Panc1 (cell line): Measurements from ENCODE around the gene EIF4E1B. TPM values are rescaled to one million over a fixed set of nuclear protein-coding genes. Genes with fewer than 3 reads are reported as not detected.

Experiments used
- ATAC-seq: fragments of 200-7000 bp; cut with Tn5 transposase; 2 replicates; pipeline ENCODE4 v1.9.1; 2020; ENCODE audit warnings: mild to moderate bottlenecking, moderate library complexity
- BruUV-seq: library from RNA; stranded (reverse); fragments of 400-500 nt; replicated peaks from 2 replicates; lab custom pipeline; 2021; lab: Mats Ljungman, UMichigan
- CTCF ChIA-PET: fragments of 300-600 bp; sonication (Branson Sonifier 250); formaldehyde crosslinking; loops from one replicate; lab custom pipeline; 2022; ENCODE audit warnings: antibody characterized with exemption; lab: Charles Lee
- POLR2A ChIA-PET: fragments of 300-600 bp; sonication (Branson Sonifier 250); formaldehyde crosslinking; loops from one replicate; lab custom pipeline; 2022; ENCODE audit warnings: antibody characterized with exemption; lab: Charles Lee
- DNase-seq: peaks from one replicate; pipeline ENCODE4 v3.0.0-alpha.2; 2010; ENCODE audit warnings: low read depth, low spot score
- H3K27ac ChIP-seq: 2 replicates; pipeline ENCODE4 v1.5.1; 2011; ENCODE audit warnings: mild to moderate bottlenecking, low read length, inconsistent platforms
- H3K27me3 ChIP-seq: fragments of 200-500 bp; sonication (Bioruptor generic); 2 replicates; pipeline ENCODE4 v1.6.0; 2014; ENCODE audit warnings: low read length, inconsistent platforms; ENCODE audit not compliant: control insufficient read depth, insufficient read depth
- H3K36me3 ChIP-seq: fragments of 200-500 bp; sonication (Bioruptor generic); 2 replicates; pipeline ENCODE4 v1.5.1; 2014; ENCODE audit warnings: inconsistent platforms, mild to moderate bottlenecking, low read length, moderate library complexity; ENCODE audit not compliant: control insufficient read depth, insufficient read depth
- H3K4me1 ChIP-seq: 2 replicates; pipeline ENCODE4 v1.5.1; 2011; ENCODE audit warnings: inconsistent platforms, mild to moderate bottlenecking, low read length, moderate library complexity; ENCODE audit not compliant: control insufficient read depth, insufficient read depth
- H3K4me3 ChIP-seq, 2 experiments: 2 replicates each; pipeline ENCODE4 v1.5.1; 2011 to 2012; ENCODE audit warnings: low read depth in 2 of 2, low read length in 2 of 2, mild to moderate bottlenecking in 2 of 2, inconsistent platforms in 1 of 2, moderate library complexity in 1 of 2
- H3K9me3 ChIP-seq: fragments of 200-500 bp; sonication (Bioruptor generic); 2 replicates; pipeline ENCODE4 v1.5.1; 2014; ENCODE audit warnings: low read depth, mild to moderate bottlenecking, inconsistent platforms, low read length, moderate library complexity; ENCODE audit not compliant: control insufficient read depth, insufficient read depth
- POLR2AphosphoS5 ChIP-seq: IDR thresholded peaks from 2 replicates; pipeline ENCODE4 v1.6.1; 2012; ENCODE audit warnings: mild to moderate bottlenecking, low read depth, low read length, moderate library complexity
- REST ChIP-seq, 2 experiments: IDR thresholded peaks; 2 replicates each; pipeline ENCODE4 v1.6.1; 2011 to 2012; ENCODE audit warnings: low read depth in 2 of 2, control low read depth in 1 of 2, low read length in 1 of 2, mild to moderate bottlenecking in 1 of 2, moderate library complexity in 1 of 2; ENCODE audit not compliant: insufficient read depth in 1 of 2
- SIN3A ChIP-seq: IDR thresholded peaks from 2 replicates; pipeline ENCODE4 v1.6.1; 2012; ENCODE audit warnings: low read depth, mild to moderate bottlenecking, low read length, moderate library complexity, borderline replicate concordance; ENCODE audit not compliant: insufficient read depth
- TCF7L2 ChIP-seq: IDR thresholded peaks from 2 replicates; pipeline ENCODE4 v1.6.1; 2011; ENCODE audit warnings: mild to moderate bottlenecking, low read depth, low read length, inconsistent platforms
- in situ Hi-C: cut with HindIII; loops from 2 replicates; pipeline ENCODE4 v1.10.0; 2016; ENCODE audit warnings: low sequenced_read_pairs, low pct_unique_long_range_greater_than_20kb
- intact Hi-C: fragments of 100-400 bp; cut with micrococcal nuclease; formaldehyde crosslinking; loops from one replicate; pipeline ENCODE4 v1.10.0; 2022; ENCODE audit not compliant: unreplicated experiment
- total RNA-seq: library from RNA; stranded (reverse); gene quantifications from one replicate; pipeline ENCODE4 v1.2.1, GENCODE V29; 2021; ENCODE audit not compliant: unreplicated experiment
- TF ChIP-seq, protein P1 (sequence below): fragments of 450-650 bp; IDR thresholded peaks from 2 replicates; pipeline ENCODE4 v1.5.1; 2017; ENCODE audit warnings: mild to moderate bottlenecking

EIF4E1B gene
- total RNA-seq, 1 experiment from 2014 or later = not detected

GRCh38 chr5:176588297-176588696 is 42.2 kb upstream of the EIF4E1B start:
- ChIA-PET CTCF (no interaction called here), POLR2A (no interaction called here)
- ATAC-seq = no peak
- H3K36me3 ChIP-seq = no peaks in the 10 kb centered on the region
- H3K27me3 ChIP-seq = no peaks in the 10 kb centered on the region
- DNase-seq = no peak
- TF ChIP-seq REST (IDR thresholded peaks at IDR 0.05; ENCODE audit: insufficient read depth in 1 of 2, low read depth in 2 of 2, low read length in 1 of 2) = no peak
- TF ChIP-seq, protein P1, sequence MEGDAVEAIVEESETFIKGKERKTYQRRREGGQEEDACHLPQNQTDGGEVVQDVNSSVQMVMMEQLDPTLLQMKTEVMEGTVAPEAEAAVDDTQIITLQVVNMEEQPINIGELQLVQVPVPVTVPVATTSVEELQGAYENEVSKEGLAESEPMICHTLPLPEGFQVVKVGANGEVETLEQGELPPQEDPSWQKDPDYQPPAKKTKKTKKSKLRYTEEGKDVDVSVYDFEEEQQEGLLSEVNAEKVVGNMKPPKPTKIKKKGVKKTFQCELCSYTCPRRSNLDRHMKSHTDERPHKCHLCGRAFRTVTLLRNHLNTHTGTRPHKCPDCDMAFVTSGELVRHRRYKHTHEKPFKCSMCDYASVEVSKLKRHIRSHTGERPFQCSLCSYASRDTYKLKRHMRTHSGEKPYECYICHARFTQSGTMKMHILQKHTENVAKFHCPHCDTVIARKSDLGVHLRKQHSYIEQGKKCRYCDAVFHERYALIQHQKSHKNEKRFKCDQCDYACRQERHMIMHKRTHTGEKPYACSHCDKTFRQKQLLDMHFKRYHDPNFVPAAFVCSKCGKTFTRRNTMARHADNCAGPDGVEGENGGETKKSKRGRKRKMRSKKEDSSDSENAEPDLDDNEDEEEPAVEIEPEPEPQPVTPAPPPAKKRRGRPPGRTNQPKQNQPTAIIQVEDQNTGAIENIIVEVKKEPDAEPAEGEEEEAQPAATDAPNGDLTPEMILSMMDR = no peak
- no peak for TF ChIP-seq SIN3A
- no peak for TF ChIP-seq POLR2AphosphoS5
- no peak for TF ChIP-seq TCF7L2
- no peak overlapping the region for H3K4me3 ChIP-seq
- in situ Hi-C loops (no loop called here), intact Hi-C loops (no loop called here)
- no peaks in the 10 kb centered on the region for H3K4me1 ChIP-seq
- no peaks in the 10 kb centered on the region for H3K9me3 ChIP-seq
- no TSS peak for BruUV-seq
- H3K27ac ChIP-seq = no peak overlapping the region

- CTCF ChIA-PET = no interaction called here
- BruUV-seq = no TSS peak
These were observed 41.3 kb upstream of the EIF4E1B start for GRCh38 chr5:176589039-176589769.

GRCh38 chr5:176590035-176590717 is 40.3 kb upstream of the EIF4E1B start:
- ATAC-seq = no peak
- ChIA-PET CTCF (interaction anchor here (0.6 kb wide), 1 partner anchor 26 kb away, joined by 4 read pairs; no protein-coding TSS in a partner anchor), POLR2A (no interaction called here)

More at GRCh38 chr5:176589039-176589769, 41.3 kb upstream of the EIF4E1B start:
- Histone ChIP-seq H3K27me3 (no peaks in the 10 kb centered on the region), H3K4me3 (no peak overlapping the region), H3K27ac (no peak overlapping the region), H3K9me3 (no peaks in the 10 kb centered on the region), H3K36me3 (no peaks in the 10 kb centered on the region), H3K4me1 (no peaks in the 10 kb centered on the region)
- intact Hi-C loops = no loop called here
- ATAC-seq = no peak; the same call in 1 of the 2 replicates
- DNase-seq = no peak
- POLR2A ChIA-PET = no interaction called here
- in situ Hi-C loops = no loop called here
- no peak for TF ChIP-seq TCF7L2

More at GRCh38 chr5:176590035-176590717, 40.3 kb upstream of the EIF4E1B start:
- no peak overlapping the region for H3K4me3 ChIP-seq
- intact Hi-C loops = no loop called here
- H3K27ac ChIP-seq = no peak overlapping the region
- H3K9me3 ChIP-seq = no peaks in the 10 kb centered on the region
- BruUV-seq = no TSS peak
- H3K36me3 ChIP-seq = no peaks in the 10 kb centered on the region
- no peaks in the 10 kb centered on the region for H3K4me1 ChIP-seq
- in situ Hi-C loops = no loop called here
- no peak for TF ChIP-seq SIN3A
- TF ChIP-seq POLR2AphosphoS5 = no peak
- TF ChIP-seq, protein P1 = no peak
- TF ChIP-seq TCF7L2 = no peak
- TF ChIP-seq REST (IDR thresholded peaks at IDR 0.05; ENCODE audit: insufficient read depth in 1 of 2, low read depth in 2 of 2, low read length in 1 of 2) = no peak
- H3K27me3 ChIP-seq = no peaks in the 10 kb centered on the region
- DNase-seq = no peak
